Lung (tissue), 12 donors: ENCODE data around the gene PABPN1L. TPM values are rescaled to one million over a fixed set of nuclear protein-coding genes. Genes with fewer than 3 reads are reported as not detected.

Experiments used
- ATAC-seq: fragments of 200-7000 bp; cut with Tn5 transposase; one replicate; pipeline ENCODE4 v1.9.1; 2020; ENCODE audit warnings: moderate number of reproducible peaks; ENCODE audit not compliant: insufficient read depth, low FRiP score
- DNase-seq, 3 donors: peaks; one replicate each; pipeline ENCODE4 v3.0.0-alpha.2; 2013 to 2017
- H3K27ac ChIP-seq, 2 donors: one replicate each; pipeline ENCODE4 v1.5.1; 2013; ENCODE audit warnings: mild to moderate bottlenecking in 2 of 2, moderate library complexity in 2 of 2, control low read depth in 1 of 2, inconsistent platforms in 1 of 2, low read depth in 1 of 2, low read length in 1 of 2
- H3K27me3 ChIP-seq, 3 donors: one replicate each; pipeline ENCODE4 v1.5.1; 2013; ENCODE audit warnings: low read length in 2 of 3; ENCODE audit not compliant: control insufficient read depth in 3 of 3, insufficient read depth in 3 of 3
- H3K36me3 ChIP-seq, 4 donors: one replicate each; pipeline ENCODE4 v1.5.1; 2013; ENCODE audit warnings: low read length in 4 of 4, mild to moderate bottlenecking in 1 of 4, moderate library complexity in 1 of 4; ENCODE audit not compliant: control insufficient read depth in 4 of 4, insufficient read depth in 4 of 4
- H3K4me1 ChIP-seq, 5 donors: one replicate each; pipeline ENCODE4 v1.5.1; 2013; ENCODE audit warnings: low read length in 5 of 5, mild to moderate bottlenecking in 2 of 5, moderate library complexity in 1 of 5; ENCODE audit not compliant: control insufficient read depth in 5 of 5, insufficient read depth in 5 of 5
- H3K4me3 ChIP-seq: one replicate; pipeline ENCODE4 v1.5.1; 2013; ENCODE audit warnings: mild to moderate bottlenecking, control low read depth, moderate library complexity
- H3K9ac ChIP-seq, 2 donors: one replicate each; pipeline ENCODE4 v1.5.1; 2013; ENCODE audit warnings: low read length in 2 of 2, control low read depth in 1 of 2; ENCODE audit not compliant: insufficient read depth in 1 of 2
- H3K9me3 ChIP-seq, 4 donors: one replicate each; pipeline ENCODE4 v1.5.1; 2013; ENCODE audit warnings: low read length in 3 of 4, mild to moderate bottlenecking in 1 of 4, moderate library complexity in 1 of 4; ENCODE audit not compliant: control insufficient read depth in 4 of 4, insufficient read depth in 3 of 4
- WGBS, 2 donors: extraction: QIAGEN DNeasy Blood & Tissue Kit; methylation state at CpG; one replicate each; pipeline ENCODE4 v1.1.7; 2013; 5-methylcytosine and 5-hydroxymethylcytosine counted together
- polyA plus RNA-seq, 2 donors: library from polyadenylated mRNA; stranded (reverse); fragments of 200-250 nt; gene quantifications; one replicate each; pipeline ENCODE4 v1.2.1, GENCODE V29; 2013
- total RNA-seq, 2 donors: library from RNA; depleted of rRNA in 1 of 2; stranded (reverse); fragments of >200 nt in 1 of 2; gene quantifications; one replicate each; pipeline ENCODE4 v1.2.1, GENCODE V29; 2014 to 2021
- TF ChIP-seq, protein P1 (sequence below): IDR thresholded peaks from 2 replicates; pipeline ENCODE4 v1.5.1; 2012; ENCODE audit warnings: mild to moderate bottlenecking; ENCODE audit errors: control extremely low read depth, extremely low read depth
- donor health status: control.
- donor health status: control.
- donor health status: Bipolar disorder and iron deficiency.
- donor health status: healthy.
- donor health status: DM: yes; HTN: yes; CAD: no.

Gene PABPN1L
- total and polyA plus RNA-seq, 4 donors = 0.03 to 0.22 TPM; not detected in 2

DNA sequence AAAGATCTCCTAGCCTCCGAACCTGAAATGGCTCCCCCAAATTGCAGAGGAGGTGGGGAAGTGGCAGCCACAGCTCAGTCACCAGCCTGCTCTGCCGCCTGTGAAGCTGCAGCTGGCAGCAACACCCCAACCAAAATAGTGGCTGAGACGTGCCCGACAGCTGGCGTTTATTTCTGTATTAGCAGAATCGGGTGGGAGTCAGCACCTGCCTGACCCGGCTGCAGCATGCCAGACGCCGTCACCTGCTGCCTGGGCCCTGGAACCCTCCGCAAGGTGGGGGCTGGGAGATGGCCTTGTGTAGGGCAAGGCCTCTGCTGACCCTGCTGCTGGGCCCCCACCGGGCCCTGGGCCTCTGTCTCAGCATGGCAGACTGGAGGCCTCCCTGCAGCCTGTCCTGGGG lies 17.5 kb upstream of the PABPN1L start:
- H3K27ac ChIP-seq = no peak overlapping the region
- peaks cover 0 to 9% (median 0%) of the 10 kb centered on the region in 4 donors for H3K36me3 ChIP-seq
- H3K27me3 ChIP-seq = peaks cover 0 to 6% (median 3%) of the 10 kb centered on the region in 3 donors
- ATAC-seq (no peak), DNase-seq (no peak)
- 91 to 95% methylated on average over 11 of the region's 11 CpGs for WGBS, 2 donors
- H3K9me3 ChIP-seq = peaks cover 0 to 5% (median 0%) of the 10 kb centered on the region in 4 donors
- TF ChIP-seq, protein P1, sequence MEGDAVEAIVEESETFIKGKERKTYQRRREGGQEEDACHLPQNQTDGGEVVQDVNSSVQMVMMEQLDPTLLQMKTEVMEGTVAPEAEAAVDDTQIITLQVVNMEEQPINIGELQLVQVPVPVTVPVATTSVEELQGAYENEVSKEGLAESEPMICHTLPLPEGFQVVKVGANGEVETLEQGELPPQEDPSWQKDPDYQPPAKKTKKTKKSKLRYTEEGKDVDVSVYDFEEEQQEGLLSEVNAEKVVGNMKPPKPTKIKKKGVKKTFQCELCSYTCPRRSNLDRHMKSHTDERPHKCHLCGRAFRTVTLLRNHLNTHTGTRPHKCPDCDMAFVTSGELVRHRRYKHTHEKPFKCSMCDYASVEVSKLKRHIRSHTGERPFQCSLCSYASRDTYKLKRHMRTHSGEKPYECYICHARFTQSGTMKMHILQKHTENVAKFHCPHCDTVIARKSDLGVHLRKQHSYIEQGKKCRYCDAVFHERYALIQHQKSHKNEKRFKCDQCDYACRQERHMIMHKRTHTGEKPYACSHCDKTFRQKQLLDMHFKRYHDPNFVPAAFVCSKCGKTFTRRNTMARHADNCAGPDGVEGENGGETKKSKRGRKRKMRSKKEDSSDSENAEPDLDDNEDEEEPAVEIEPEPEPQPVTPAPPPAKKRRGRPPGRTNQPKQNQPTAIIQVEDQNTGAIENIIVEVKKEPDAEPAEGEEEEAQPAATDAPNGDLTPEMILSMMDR = no peak
- no peak overlapping the region for H3K4me3 ChIP-seq
- no peak overlapping the region for H3K9ac ChIP-seq
- H3K4me1 ChIP-seq = peaks cover 0 to 36% (median 15%) of the 10 kb centered on the region in 5 donors

DNA sequence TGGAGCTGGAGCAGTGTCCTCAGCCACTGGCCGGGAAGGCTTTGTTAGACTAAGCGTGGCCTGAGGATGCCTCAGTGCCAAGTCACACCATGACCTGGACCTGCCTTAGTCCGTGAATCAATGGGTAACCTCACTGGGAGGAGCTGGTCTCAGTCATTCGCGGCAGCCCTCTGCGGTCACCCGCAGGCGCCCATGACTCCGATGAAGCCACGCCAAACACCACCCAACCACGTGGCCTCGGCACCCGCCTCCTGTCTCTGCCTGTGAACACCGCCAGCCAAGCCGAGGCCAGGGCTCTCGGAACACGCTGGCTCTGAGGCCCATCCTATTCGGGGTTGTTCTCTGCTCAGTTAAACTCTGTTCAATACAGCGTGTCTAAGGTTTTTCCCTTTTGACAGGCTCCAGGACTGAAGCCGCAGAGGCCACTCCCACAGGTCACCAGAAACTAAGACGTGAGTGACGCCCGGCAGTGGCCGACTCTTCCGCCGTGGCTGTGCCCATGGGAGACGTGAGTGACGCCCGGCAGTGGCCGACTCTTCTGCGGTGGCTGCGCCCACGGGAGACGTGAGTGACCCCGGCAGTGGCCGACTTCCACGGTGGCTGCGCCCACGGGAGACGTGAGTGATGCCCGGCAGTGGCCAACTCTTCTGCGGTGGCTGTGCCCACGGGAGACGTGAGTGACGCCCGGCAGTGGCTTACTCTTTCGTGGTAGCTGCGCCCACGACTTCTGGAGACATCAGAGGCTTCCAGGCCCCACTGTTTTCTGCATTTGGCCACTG lies 16.8 kb upstream of the PABPN1L start:
- peaks cover 0 to 5% (median 0%) of the 10 kb centered on the region in 4 donors for H3K9me3 ChIP-seq
- DNase-seq = no peak
- peaks cover 0 to 6% (median 3%) of the 10 kb centered on the region in 3 donors for H3K27me3 ChIP-seq
- no peak for ATAC-seq
- TF ChIP-seq, protein P1 = no peak
- no peak overlapping the region for H3K9ac ChIP-seq
- H3K36me3 ChIP-seq = peaks cover 0 to 9% (median 0%) of the 10 kb centered on the region in 4 donors
- no peak overlapping the region for H3K4me3 ChIP-seq
- WGBS, 2 donors = 95 to 97% methylated on average over 49 of the region's 49 CpGs
- peaks cover 0 to 36% (median 15%) of the 10 kb centered on the region in 5 donors for H3K4me1 ChIP-seq
- H3K27ac ChIP-seq = no peak overlapping the region

DNA sequence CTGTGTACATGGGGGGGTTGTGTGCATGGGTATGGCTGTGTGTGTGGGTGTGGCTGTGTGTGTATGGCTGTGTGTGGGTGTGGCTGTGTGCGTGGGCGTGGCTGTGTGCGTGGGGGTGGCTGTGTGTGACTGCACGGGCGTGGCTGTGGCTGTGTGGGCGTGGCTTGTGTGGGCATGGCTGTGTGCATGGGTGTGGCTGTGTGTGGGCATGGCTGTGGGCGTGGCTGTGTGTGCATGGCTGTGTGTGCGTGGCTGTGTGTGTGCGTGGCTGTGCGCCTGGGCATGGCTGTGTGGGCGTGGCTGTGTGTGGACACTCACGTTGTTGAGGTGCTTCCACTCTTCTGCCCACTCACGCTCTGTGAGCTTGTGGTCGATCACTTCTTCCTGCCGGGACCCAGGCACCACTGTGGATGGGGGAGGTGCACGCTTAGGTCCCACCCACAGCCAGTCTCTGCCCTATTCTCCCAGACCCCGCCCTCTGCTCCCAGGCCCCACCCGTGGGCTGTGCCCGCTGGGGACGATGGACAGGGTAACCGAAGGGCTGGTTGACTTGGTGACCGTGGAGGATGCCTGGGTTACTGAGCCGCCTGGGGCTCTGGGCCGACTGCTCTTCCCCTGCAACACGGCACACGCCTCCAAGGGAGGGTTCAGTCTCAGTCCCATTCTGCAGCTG lies 16.0 kb upstream of the PABPN1L start:
- WGBS, 2 donors = 84 to 89% methylated on average over 24 to 26 of the region's 26 CpGs
- TF ChIP-seq, protein P1 = no peak
- peaks cover 0 to 29% (median 13%) of the 10 kb centered on the region in 5 donors for H3K4me1 ChIP-seq
- peaks cover 0 to 9% (median 0%) of the 10 kb centered on the region in 4 donors for H3K36me3 ChIP-seq
- DNase-seq (no peak), ATAC-seq (no peak)
- H3K9me3 ChIP-seq = peaks cover 0 to 5% (median 0%) of the 10 kb centered on the region in 4 donors
- no peak overlapping the region for H3K9ac ChIP-seq
- H3K27me3 ChIP-seq = peaks cover 0 to 6% (median 3%) of the 10 kb centered on the region in 3 donors
- H3K4me3 ChIP-seq = no peak overlapping the region
- no peak overlapping the region for H3K27ac ChIP-seq
